Breast epithelium (tissue), 4 donors: ENCODE results near the gene CTNNA3. TPM values are rescaled to one million over a fixed set of nuclear protein-coding genes. Genes with fewer than 3 reads are reported as not detected.

ENCODE experiments used
- DNase-seq, 2 donors: peaks; one replicate each; pipeline ENCODE4 v3.0.0-alpha.2; 2019; ENCODE audit warnings: low spot score in 2 of 2
- H3K27ac ChIP-seq, 2 donors: fragments of 200-600 bp; sonication (generic) in 1 of 2; one replicate each; pipeline ENCODE4 v1.5.1; 2016 to 2019; ENCODE audit warnings: mild to moderate bottlenecking in 1 of 2
- H3K27me3 ChIP-seq, 2 donors: fragments of 200-600 bp; sonication (generic) in 1 of 2; one replicate each; pipeline versions ENCODE4 v1.5.1 to v1.6.0; 2017 to 2019; ENCODE audit warnings: control low read depth in 1 of 2, mild to moderate bottlenecking in 1 of 2
- H3K36me3 ChIP-seq: fragments of 200-600 bp; one replicate; pipeline ENCODE4 v1.5.1; 2019
- H3K4me1 ChIP-seq, 2 donors: fragments of 200-600 bp; sonication (generic); one replicate each; pipeline ENCODE4 v1.5.1; 2016 to 2019; ENCODE audit warnings: control low read depth in 1 of 2
- H3K4me3 ChIP-seq, 3 donors: fragments of 200-600 bp; sonication (generic); 1 replicate in 2 of 3; 2 replicates in 1 of 3; pipeline ENCODE4 v1.5.1; 2016 to 2019; ENCODE audit warnings: mild to moderate bottlenecking in 3 of 3, moderate library complexity in 2 of 3
- H3K9me3 ChIP-seq, 2 donors: fragments of 200-600 bp; sonication (generic) in 1 of 2; one replicate each; pipeline ENCODE4 v1.5.1; 2016 to 2019; ENCODE audit warnings: control low read depth in 1 of 2
- POLR2A ChIP-seq: fragments of 450-650 bp; IDR thresholded peaks from one replicate; pipeline ENCODE4 v1.6.1; 2016; ENCODE audit warnings: antibody characterized with exemption, mild to moderate bottlenecking, moderate library complexity
- POLR2AphosphoS5 ChIP-seq, 3 donors: sonication (generic); formaldehyde crosslinking; IDR thresholded peaks; one replicate each; pipeline ENCODE4 v1.6.1; 2017; ENCODE audit warnings: antibody characterized with exemption in 3 of 3
- intact Hi-C: fragments of 100-400 bp; cut with DNase I; formaldehyde crosslinking; loops from one replicate; pipeline ENCODE4 v1.15.1; 2023; ENCODE audit warnings: low total_unique reads
- total RNA-seq, 3 donors: library from RNA; depleted of rRNA; stranded (reverse); fragments of >200 nt; gene quantifications; one replicate each; pipeline ENCODE4 v1.1.0, GENCODE V29; 2016
- TF ChIP-seq, protein P1 (sequence below), 3 donors: fragments of 450-650 bp; IDR thresholded peaks; one replicate each; pipeline ENCODE4 v1.5.1; 2016 to 2017; ENCODE audit warnings: antibody characterized with exemption in 3 of 3, mild to moderate bottlenecking in 3 of 3, moderate library complexity in 3 of 3

CTNNA3 gene
- total RNA-seq, 3 donors from 2014 or later: 0.33 to 1.1 (median 0.59) TPM

DNA sequence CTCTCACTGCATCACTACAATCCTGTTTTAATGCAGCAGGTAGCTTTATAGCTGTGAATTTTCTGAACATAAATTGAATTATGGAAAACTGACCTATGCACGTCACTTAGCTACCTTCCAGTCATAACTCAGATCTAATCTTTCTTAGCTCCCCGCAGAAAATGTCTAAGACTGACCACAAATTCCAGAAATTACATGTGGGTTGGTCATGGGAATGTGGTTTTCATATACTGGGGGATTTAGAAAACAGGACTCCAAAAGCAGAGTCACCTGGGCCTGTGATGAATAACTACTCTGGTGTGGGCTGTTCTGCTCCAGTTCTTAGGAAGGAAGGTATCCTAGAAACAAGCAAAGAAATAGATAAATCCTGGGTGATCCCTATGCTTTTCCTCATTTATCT, 948.5 kb downstream of the CTNNA3 start:
- no peak for DNase-seq
- H3K36me3 ChIP-seq: no peaks in the 10 kb centered on the region
- H3K4me1 ChIP-seq: no peaks in the 10 kb centered on the region
- intact Hi-C loops: no loop called here
- no peaks in the 10 kb centered on the region for H3K9me3 ChIP-seq
- no peak overlapping the region for H3K4me3 ChIP-seq
- TF ChIP-seq POLR2A (no peak), POLR2AphosphoS5 (IDR thresholded peaks at IDR 0.05) (no peak)
- TF ChIP-seq, protein P1, sequence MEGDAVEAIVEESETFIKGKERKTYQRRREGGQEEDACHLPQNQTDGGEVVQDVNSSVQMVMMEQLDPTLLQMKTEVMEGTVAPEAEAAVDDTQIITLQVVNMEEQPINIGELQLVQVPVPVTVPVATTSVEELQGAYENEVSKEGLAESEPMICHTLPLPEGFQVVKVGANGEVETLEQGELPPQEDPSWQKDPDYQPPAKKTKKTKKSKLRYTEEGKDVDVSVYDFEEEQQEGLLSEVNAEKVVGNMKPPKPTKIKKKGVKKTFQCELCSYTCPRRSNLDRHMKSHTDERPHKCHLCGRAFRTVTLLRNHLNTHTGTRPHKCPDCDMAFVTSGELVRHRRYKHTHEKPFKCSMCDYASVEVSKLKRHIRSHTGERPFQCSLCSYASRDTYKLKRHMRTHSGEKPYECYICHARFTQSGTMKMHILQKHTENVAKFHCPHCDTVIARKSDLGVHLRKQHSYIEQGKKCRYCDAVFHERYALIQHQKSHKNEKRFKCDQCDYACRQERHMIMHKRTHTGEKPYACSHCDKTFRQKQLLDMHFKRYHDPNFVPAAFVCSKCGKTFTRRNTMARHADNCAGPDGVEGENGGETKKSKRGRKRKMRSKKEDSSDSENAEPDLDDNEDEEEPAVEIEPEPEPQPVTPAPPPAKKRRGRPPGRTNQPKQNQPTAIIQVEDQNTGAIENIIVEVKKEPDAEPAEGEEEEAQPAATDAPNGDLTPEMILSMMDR (IDR thresholded peaks at IDR 0.05): no peak
- no peak overlapping the region for H3K27ac ChIP-seq
- no peaks in the 10 kb centered on the region for H3K27me3 ChIP-seq

DNA sequence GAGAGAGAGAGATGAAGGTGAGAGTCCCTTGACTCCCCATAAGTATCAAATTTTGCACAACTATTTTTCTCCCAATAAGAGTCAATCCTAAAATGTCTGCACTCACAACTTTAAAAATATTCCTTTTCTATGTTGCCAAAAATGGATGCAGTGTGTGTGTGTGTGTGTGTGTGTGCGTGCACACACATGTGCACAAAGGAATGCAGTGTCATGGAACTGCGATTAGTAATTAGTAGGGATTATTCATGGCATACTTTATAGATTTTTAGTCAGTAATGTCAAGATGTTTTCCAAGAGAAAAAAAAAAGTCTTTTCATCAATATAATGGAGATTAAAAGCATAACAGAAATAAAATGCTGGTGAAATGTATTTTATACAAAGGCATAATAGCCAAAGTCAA, 949.3 kb downstream of the CTNNA3 start:
- Histone ChIP-seq H3K9me3 (no peaks in the 10 kb centered on the region), H3K4me1 (no peaks in the 10 kb centered on the region), H3K27me3 (no peaks in the 10 kb centered on the region), H3K27ac (no peak overlapping the region), H3K4me3 (no peak overlapping the region), H3K36me3 (no peaks in the 10 kb centered on the region)
- no peak for TF ChIP-seq POLR2A
- TF ChIP-seq POLR2AphosphoS5 (IDR thresholded peaks at IDR 0.05): no peak
- TF ChIP-seq, protein P1 (IDR thresholded peaks at IDR 0.05): no peak
- intact Hi-C loops: no loop called here
- no peak for DNase-seq

DNA sequence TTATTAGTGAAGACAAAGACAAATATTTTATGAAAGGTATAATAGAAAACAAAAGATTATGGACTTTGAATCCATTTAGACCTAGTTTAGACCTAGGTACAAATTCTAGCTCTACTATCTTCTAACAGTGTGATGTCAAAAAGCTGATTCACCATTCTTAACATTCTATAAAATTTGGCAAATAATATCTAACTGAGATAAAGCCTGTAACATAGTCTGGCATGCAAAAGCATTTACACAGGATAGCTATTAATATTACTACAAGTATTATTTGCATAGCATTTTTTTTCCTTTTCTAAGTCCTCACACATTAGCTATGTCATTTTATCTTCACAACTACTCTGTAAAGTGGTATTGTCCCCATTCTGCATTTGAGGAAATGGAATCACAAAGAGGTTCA, 949.7 kb downstream of the CTNNA3 start:
- intact Hi-C loops: no loop called here
- H3K9me3 ChIP-seq: no peaks in the 10 kb centered on the region
- no peaks in the 10 kb centered on the region for H3K36me3 ChIP-seq
- no peaks in the 10 kb centered on the region for H3K4me1 ChIP-seq
- no peaks in the 10 kb centered on the region for H3K27me3 ChIP-seq
- TF ChIP-seq, protein P1 (IDR thresholded peaks at IDR 0.05): no peak
- no peak for TF ChIP-seq POLR2AphosphoS5 (IDR thresholded peaks at IDR 0.05)
- no peak for TF ChIP-seq POLR2A
- no peak for DNase-seq
- no peak overlapping the region for H3K4me3 ChIP-seq
- H3K27ac ChIP-seq: no peak overlapping the region

DNA sequence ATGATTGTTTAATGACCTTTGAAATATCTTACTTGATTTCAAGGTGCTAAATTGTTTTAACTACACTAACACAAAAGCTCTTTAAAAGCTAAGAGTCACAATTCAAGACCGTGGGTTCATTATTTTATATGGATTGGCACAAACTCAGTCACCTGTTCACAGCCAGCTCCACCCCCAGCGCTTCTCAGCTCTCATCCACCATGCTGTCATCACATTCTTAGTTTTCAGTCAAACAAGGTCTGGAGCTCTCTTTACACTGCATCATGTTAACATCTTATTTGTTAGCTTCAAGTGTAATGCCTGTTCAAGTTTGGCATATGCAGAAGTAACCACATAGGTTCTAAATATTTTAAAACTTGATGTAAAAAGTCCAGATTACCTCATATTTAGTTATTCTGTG, 951.1 kb downstream of the CTNNA3 start:
- TF ChIP-seq, protein P1 (IDR thresholded peaks at IDR 0.05): no peak
- no peak for TF ChIP-seq POLR2AphosphoS5 (IDR thresholded peaks at IDR 0.05)
- no peak for TF ChIP-seq POLR2A
- H3K36me3 ChIP-seq: no peaks in the 10 kb centered on the region
- no peaks in the 10 kb centered on the region for H3K4me1 ChIP-seq
- no peak overlapping the region for H3K4me3 ChIP-seq
- no peak for DNase-seq
- H3K27me3 ChIP-seq: no peaks in the 10 kb centered on the region
- H3K27ac ChIP-seq: no peak overlapping the region
- intact Hi-C loops: no loop called here
- no peaks in the 10 kb centered on the region for H3K9me3 ChIP-seq

DNA sequence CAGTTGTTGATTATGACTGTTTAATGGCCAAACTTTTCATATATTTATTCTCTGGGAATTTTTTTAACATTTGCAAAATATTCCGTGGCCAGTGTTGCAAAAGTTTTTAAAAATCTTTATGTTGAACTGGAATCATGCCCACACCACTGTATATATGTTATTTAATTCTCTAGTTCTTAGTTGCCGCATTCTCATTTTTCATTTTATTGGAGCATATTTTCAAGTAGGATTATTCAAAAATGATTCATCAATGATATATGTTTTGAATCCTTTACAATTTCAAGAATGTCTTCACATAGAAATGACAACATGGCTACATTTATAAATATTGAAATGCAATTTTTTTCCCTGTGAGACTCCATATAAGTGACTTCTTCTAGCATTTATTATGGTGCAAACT, 958.8 kb downstream of the CTNNA3 start:
- H3K27ac ChIP-seq: no peak overlapping the region
- DNase-seq: no peak
- no peaks in the 10 kb centered on the region for H3K27me3 ChIP-seq
- intact Hi-C loops: no loop called here
- H3K9me3 ChIP-seq: no peaks in the 10 kb centered on the region
- H3K4me3 ChIP-seq: no peak overlapping the region
- no peaks in the 10 kb centered on the region for H3K4me1 ChIP-seq
- no peak for TF ChIP-seq POLR2A
- TF ChIP-seq POLR2AphosphoS5 (IDR thresholded peaks at IDR 0.05): no peak
- TF ChIP-seq, protein P1 (IDR thresholded peaks at IDR 0.05): no peak
- no peaks in the 10 kb centered on the region for H3K36me3 ChIP-seq
